OCI-LY3 (cell line): ENCODE results near the gene STARD3NL.
"Not testable (repeated sequence)": the region's sequence is repeated elsewhere in the genome, so short reads cannot be mapped to it uniquely, and the experiment has no call there.

Experiments used
- H2AFZ ChIP-seq: fragments of 200-600, 300-600 bp; shearing (Covaris generic); 2 replicates; pipeline ENCODE4 v1.6.0; 2014; ENCODE audit warnings: antibody characterized with exemption, low read depth, low read length
- H3K27ac ChIP-seq: fragments of 200-600, 300-600 bp; sonication (generic); 2 replicates; pipeline ENCODE4 v1.5.1; 2014; ENCODE audit warnings: mild to moderate bottlenecking, low read length, moderate library complexity, mixed read lengths
- H3K27me3 ChIP-seq: fragments of 200-600, 300-600 bp; sonication (generic); 2 replicates; pipeline ENCODE4 v1.6.1; 2014; ENCODE audit warnings: low read depth, low read length, mixed read lengths
- H3K36me3 ChIP-seq: fragments of 200-600, 300-600 bp; sonication (generic); replicated peaks from 2 replicates; pipeline ENCODE3; 2014; ENCODE audit warnings: low read depth, low read length, mixed read lengths
- H3K4me1 ChIP-seq: fragments of 300-600, 200-600 bp; sonication (generic); 2 replicates; pipeline ENCODE4 v1.6.1; 2014; ENCODE audit warnings: low read length, mixed read lengths
- H3K4me2 ChIP-seq: fragments of 200-600, 300-600 bp; sonication (generic); 2 replicates; pipeline ENCODE4 v1.6.1; 2014; ENCODE audit warnings: low read length, mixed read lengths
- H3K4me3 ChIP-seq: fragments of 300-600, 200-600 bp; sonication (generic); 2 replicates; pipeline ENCODE4 v1.5.1; 2014; ENCODE audit warnings: antibody characterized with exemption, mild to moderate bottlenecking, low read length, moderate library complexity
- H3K79me2 ChIP-seq: fragments of 300-600, 200-600 bp; shearing (Covaris generic); 2 replicates; pipeline ENCODE4 v1.6.1; 2014; ENCODE audit warnings: mild to moderate bottlenecking, low read length, mixed read lengths
- H3K9ac ChIP-seq: fragments of 300-600, 200-600 bp; shearing (Covaris generic); 2 replicates; pipeline ENCODE4 v1.6.0; 2014; ENCODE audit warnings: mild to moderate bottlenecking, low read length, moderate library complexity
- H3K9me3 ChIP-seq: fragments of 200-600, 300-600 bp; shearing (Covaris generic); 2 replicates; pipeline ENCODE4 v1.6.1; 2014; ENCODE audit warnings: low read length, mixed read lengths; ENCODE audit not compliant: insufficient read depth
- H4K20me1 ChIP-seq: fragments of 200-600, 300-600 bp; sonication (generic); 2 replicates; pipeline ENCODE4 v1.6.1; 2016; ENCODE audit warnings: low read length, mixed read lengths; ENCODE audit not compliant: insufficient read depth
- CTCF ChIP-seq: fragments of 200-600, 300-600 bp; sonication (generic); IDR thresholded peaks from 2 replicates; pipeline ENCODE4 v1.5.1; 2014; ENCODE audit warnings: antibody characterized with exemption, low read length, low read depth
- EZH2phosphoT487 ChIP-seq: fragments of 200-600 bp; shearing (Covaris generic); IDR thresholded peaks from 2 replicates; pipeline ENCODE4 v1.6.1; 2018; ENCODE audit warnings: antibody characterized with exemption, mixed run types, low read depth

The STARD3NL gene

GRCh38 chr7:38257350-38257677 lies 79.3 kb downstream of the STARD3NL start:
- Histone ChIP-seq H2AFZ (no peak overlapping the region), H3K4me2 (no peak overlapping the region), H4K20me1 (no peaks in the 10 kb centered on the region), H3K4me3 (no peak overlapping the region), H3K9ac (no peak overlapping the region), H3K27ac (no peak overlapping the region), H3K79me2 (no peaks in the 10 kb centered on the region), H3K9me3 (no peaks in the 10 kb centered on the region), H3K36me3 (no peaks in the 10 kb centered on the region), H3K4me1 (no peaks in the 10 kb centered on the region), H3K27me3 (no peaks in the 10 kb centered on the region)
- TF ChIP-seq EZH2phosphoT487 (no peak), CTCF (no peak)

GRCh38 chr7:38259157-38259556 lies 81.1 kb downstream of the STARD3NL start:
- not testable (repeated sequence) for H3K36me3 ChIP-seq, H3K79me2 ChIP-seq, H3K4me2 ChIP-seq, H4K20me1 ChIP-seq, H3K4me1 ChIP-seq, H3K27ac ChIP-seq, H3K9me3 ChIP-seq, H2AFZ ChIP-seq, H3K27me3 ChIP-seq, H3K9ac ChIP-seq, H3K4me3 ChIP-seq

GRCh38 chr7:38261601-38262000 lies 83.6 kb downstream of the STARD3NL start:
- not testable (repeated sequence) for H3K9ac ChIP-seq, H3K4me3 ChIP-seq, H3K36me3 ChIP-seq, H3K4me1 ChIP-seq, H3K9me3 ChIP-seq, H3K4me2 ChIP-seq, H3K79me2 ChIP-seq, H4K20me1 ChIP-seq, H2AFZ ChIP-seq, H3K27me3 ChIP-seq, H3K27ac ChIP-seq

- H3K27ac ChIP-seq, H4K20me1 ChIP-seq, H3K4me1 ChIP-seq, H3K36me3 ChIP-seq, H3K4me2 ChIP-seq, H3K9me3 ChIP-seq, H3K4me3 ChIP-seq, H3K79me2 ChIP-seq, H3K27me3 ChIP-seq, H2AFZ ChIP-seq, H3K9ac ChIP-seq: not testable (repeated sequence)
These were observed 84.0 kb downstream of the STARD3NL start for GRCh38 chr7:38262026-38262425.

- H3K9me3 ChIP-seq: no peaks in the 10 kb centered on the region
- no peaks in the 10 kb centered on the region for H3K4me1 ChIP-seq
- no peaks in the 10 kb centered on the region for H4K20me1 ChIP-seq
- H2AFZ ChIP-seq: no peak overlapping the region
- H3K27ac ChIP-seq: no peak overlapping the region
- no peaks in the 10 kb centered on the region for H3K36me3 ChIP-seq
- H3K4me3 ChIP-seq: no peak overlapping the region
- no peak for TF ChIP-seq EZH2phosphoT487
- TF ChIP-seq CTCF: no peak
- no peak overlapping the region for H3K4me2 ChIP-seq
- H3K79me2 ChIP-seq: no peaks in the 10 kb centered on the region
- H3K27me3 ChIP-seq: no peaks in the 10 kb centered on the region
- H3K9ac ChIP-seq: no peak overlapping the region
These were observed 84.5 kb downstream of the STARD3NL start for GRCh38 chr7:38262545-38262944.

- not testable (repeated sequence) for H3K79me2 ChIP-seq, H3K4me1 ChIP-seq, H3K4me2 ChIP-seq, H3K27me3 ChIP-seq, H2AFZ ChIP-seq, H3K27ac ChIP-seq, H3K9ac ChIP-seq, H3K36me3 ChIP-seq, H3K9me3 ChIP-seq, H4K20me1 ChIP-seq, H3K4me3 ChIP-seq
These were observed 85.2 kb downstream of the STARD3NL start for GRCh38 chr7:38263274-38263673.

GRCh38 chr7:38264602-38265001 lies 86.6 kb downstream of the STARD3NL start:
- not testable (repeated sequence) for H3K9me3 ChIP-seq, H3K4me1 ChIP-seq, H3K79me2 ChIP-seq, H3K4me2 ChIP-seq, H3K27me3 ChIP-seq, H3K9ac ChIP-seq, H3K36me3 ChIP-seq, H2AFZ ChIP-seq, H4K20me1 ChIP-seq, H3K27ac ChIP-seq, H3K4me3 ChIP-seq

GRCh38 chr7:38265958-38266357 lies 87.9 kb downstream of the STARD3NL start:
- H3K9ac ChIP-seq, H3K9me3 ChIP-seq, H2AFZ ChIP-seq, H3K4me2 ChIP-seq, H3K36me3 ChIP-seq, H3K79me2 ChIP-seq, H3K4me3 ChIP-seq, H3K27ac ChIP-seq, H4K20me1 ChIP-seq, H3K4me1 ChIP-seq, H3K27me3 ChIP-seq: not testable (repeated sequence)
